ENCODE results near the gene NDUFB10.
"Not testable (repeated sequence)": the region's sequence is repeated elsewhere in the genome, so short reads cannot be mapped to it uniquely, and the experiment has no call there.

NDUFB10 gene

DNA sequence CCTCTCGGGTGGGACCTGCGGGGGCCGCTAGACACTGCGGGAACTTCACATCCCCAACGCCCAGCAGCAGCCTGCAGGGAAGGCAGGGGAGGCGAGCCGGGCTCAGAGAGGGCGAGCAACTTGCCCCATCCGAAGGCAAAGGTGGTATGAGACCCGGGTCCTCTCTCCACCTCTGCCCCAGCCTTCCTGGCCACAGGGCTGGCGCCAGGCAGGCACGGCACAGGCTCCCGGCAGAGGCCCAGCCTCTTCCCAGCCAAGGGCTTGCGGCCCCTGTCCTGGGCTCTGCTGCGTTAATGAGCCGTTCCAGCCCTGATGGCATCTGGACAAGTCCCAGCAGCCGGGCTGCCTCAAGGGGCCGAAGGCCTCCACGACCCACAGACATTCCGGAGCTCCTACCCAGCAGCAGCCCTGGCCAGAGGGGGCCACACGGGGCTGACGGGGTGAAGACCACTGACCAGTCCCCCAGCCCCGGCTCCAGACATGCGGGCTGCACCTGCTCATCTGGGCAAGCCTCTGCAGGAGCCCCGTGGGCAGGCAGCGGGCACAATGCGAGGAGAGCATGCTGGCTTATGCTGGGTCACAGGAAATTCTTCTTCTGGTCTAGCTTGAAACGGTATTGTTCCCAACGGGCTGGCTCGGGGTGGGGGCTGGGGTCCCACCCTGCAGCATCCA is 39.9 kb upstream of the NDUFB10 start:
- no peak for DNase-seq (ENCODE audit: low read depth in 2 of 2)
- no peak overlapping the region for H3K4me3 ChIP-seq (replicated peaks in 1 of 2; ENCODE audit: low read depth in 2 of 2, low read length in 2 of 2)
- TF ChIP-seq, protein P1, sequence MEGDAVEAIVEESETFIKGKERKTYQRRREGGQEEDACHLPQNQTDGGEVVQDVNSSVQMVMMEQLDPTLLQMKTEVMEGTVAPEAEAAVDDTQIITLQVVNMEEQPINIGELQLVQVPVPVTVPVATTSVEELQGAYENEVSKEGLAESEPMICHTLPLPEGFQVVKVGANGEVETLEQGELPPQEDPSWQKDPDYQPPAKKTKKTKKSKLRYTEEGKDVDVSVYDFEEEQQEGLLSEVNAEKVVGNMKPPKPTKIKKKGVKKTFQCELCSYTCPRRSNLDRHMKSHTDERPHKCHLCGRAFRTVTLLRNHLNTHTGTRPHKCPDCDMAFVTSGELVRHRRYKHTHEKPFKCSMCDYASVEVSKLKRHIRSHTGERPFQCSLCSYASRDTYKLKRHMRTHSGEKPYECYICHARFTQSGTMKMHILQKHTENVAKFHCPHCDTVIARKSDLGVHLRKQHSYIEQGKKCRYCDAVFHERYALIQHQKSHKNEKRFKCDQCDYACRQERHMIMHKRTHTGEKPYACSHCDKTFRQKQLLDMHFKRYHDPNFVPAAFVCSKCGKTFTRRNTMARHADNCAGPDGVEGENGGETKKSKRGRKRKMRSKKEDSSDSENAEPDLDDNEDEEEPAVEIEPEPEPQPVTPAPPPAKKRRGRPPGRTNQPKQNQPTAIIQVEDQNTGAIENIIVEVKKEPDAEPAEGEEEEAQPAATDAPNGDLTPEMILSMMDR (IDR thresholded peaks at IDR 0.05; ENCODE audit: low read depth, low read length): no peak

DNA sequence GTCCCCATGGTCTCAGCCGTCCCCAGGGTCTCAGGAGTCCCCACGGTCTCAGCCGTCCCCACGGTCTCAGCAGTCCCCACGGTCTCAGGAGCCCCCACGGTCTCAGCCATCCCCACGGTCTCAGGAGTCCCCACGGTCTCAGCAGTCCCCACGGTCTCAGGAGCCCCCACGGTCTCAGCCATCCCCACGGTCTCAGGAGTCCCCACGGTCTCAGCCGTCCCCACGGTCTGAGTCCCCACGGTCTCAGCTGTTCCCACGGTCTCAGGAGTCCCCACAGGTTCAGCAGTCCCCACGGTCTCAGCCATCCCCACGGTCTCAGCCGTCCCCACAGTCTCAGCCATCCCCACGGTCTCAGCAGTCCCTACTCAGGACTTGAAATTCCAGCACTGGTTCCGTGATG is 39.2 kb upstream of the NDUFB10 start:
- not testable (repeated sequence) for H3K4me3 ChIP-seq (replicated peaks in 1 of 2; ENCODE audit: low read depth in 2 of 2, low read length in 2 of 2); DNase-seq (ENCODE audit: low read depth in 2 of 2)

DNA sequence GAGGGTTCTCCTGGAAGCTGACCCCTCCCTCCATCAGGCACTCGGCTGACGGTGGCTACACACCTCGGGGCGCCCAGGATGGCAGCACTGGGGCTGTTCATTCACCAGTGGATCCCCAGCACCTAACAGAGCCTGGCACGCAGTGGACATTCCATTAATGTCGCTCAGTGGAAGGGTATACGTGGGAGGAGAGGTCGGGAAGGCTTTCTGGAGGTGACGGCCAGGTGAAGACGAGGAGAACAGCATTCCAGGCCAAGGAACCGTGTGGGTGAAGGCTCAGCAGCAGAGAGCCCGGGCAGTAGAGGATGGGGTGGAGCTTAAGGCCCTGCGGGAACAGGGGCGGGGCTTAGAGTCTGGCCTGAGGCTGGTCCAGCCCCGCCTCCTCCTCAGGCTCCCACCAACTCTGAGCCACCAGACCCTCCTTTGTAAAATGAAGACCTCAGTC is 38.6 kb upstream of the NDUFB10 start:
- TF ChIP-seq, protein P1 (IDR thresholded peaks at IDR 0.05; ENCODE audit: low read depth, low read length): no peak
- H3K4me3 ChIP-seq (replicated peaks in 1 of 2; ENCODE audit: low read depth in 2 of 2, low read length in 2 of 2): no peak overlapping the region
- peak in 1 of 2 donors; percentile 14 for DNase-seq (ENCODE audit: low read depth in 2 of 2)

DNA sequence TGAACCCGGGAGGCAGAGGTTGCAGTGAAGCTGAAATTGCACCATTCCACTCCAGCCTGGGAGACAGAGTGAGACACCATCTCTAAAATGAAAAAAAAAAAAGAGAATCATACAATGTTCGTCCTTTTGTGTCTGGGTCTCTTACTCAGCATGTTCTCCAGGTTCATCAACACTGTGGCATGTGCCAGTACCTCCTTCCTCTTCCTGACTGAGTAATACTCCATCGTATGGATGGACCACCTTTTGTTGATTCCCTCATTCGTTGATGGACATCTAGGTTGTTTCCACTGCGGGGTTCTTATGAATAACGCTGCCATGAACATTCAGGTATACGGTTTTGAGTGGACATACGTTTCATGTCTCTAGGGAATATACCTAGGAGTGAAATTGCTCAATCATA is 37.0 kb upstream of the NDUFB10 start:
- no peak for DNase-seq (ENCODE audit: low read depth in 2 of 2)
- TF ChIP-seq, protein P1 (IDR thresholded peaks at IDR 0.05; ENCODE audit: low read depth, low read length): no peak
- no peak overlapping the region for H3K4me3 ChIP-seq (replicated peaks in 1 of 2; ENCODE audit: low read depth in 2 of 2, low read length in 2 of 2)

DNA sequence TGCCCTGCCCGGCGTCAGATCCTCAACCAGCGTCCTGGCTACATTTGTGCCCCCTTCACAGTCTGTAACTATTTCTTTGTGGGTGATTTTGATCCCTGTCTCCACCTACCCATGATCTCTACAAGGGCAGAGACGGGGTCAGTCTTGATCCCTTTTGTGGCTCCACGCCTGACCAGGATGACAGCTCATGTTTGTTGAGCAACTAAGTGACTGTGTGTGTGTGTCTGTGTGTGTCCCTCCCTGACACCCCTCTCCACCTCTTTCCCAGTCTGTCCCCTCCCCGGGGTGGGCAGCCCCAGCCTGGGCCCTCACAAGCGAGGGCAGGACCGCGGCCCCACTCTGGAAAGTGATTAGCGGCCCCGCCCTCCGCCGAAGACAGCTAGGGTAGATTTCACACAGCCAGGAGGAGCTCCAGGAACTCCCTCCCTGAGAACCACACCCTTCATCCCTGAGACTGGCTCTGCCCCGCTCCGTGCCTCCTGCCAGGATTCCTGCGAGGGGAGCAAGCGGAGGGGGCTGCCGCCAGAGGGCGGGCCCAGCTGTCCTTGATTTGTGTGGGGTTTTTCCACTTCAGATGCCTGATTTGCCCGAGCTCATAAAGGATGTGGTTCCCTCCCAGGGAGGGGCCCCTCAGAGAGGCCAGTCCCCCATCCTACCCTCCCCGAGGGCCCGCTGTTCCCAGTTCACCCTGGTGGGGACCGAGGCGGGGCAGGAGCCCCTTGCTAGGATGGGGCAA is 35.9 kb upstream of the NDUFB10 start:
- no peak overlapping the region for H3K4me3 ChIP-seq (replicated peaks in 1 of 2; ENCODE audit: low read depth in 2 of 2, low read length in 2 of 2)
- TF ChIP-seq, protein P1 (IDR thresholded peaks at IDR 0.05; ENCODE audit: low read depth, low read length): peak; percentile 17
- DNase-seq (ENCODE audit: low read depth in 2 of 2): peak; percentile 14 to 49

DNA sequence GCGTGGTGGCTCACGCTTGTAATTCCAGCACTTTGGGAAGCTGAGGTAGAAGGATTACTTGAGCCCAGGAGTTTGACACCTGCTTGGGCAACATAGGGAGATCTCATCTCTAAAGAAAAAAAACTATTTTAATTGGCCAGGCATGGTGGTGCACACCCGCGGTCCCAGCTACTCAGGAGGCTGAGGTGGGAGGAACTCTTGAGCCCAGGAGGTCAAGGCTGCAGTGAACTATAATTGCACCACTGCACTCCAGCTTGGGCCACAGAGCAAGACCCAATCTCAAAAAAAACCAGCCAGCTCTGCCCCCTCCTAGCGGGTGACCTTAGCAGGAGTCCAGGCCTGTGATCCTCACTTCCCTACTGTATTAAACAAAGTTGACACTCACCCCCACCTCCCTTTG is 35.2 kb upstream of the NDUFB10 start:
- H3K4me3 ChIP-seq (replicated peaks in 1 of 2; ENCODE audit: low read depth in 2 of 2, low read length in 2 of 2): no peak overlapping the region
- TF ChIP-seq, protein P1 (IDR thresholded peaks at IDR 0.05; ENCODE audit: low read depth, low read length): no peak
- no peak for DNase-seq (ENCODE audit: low read depth in 2 of 2)

DNA sequence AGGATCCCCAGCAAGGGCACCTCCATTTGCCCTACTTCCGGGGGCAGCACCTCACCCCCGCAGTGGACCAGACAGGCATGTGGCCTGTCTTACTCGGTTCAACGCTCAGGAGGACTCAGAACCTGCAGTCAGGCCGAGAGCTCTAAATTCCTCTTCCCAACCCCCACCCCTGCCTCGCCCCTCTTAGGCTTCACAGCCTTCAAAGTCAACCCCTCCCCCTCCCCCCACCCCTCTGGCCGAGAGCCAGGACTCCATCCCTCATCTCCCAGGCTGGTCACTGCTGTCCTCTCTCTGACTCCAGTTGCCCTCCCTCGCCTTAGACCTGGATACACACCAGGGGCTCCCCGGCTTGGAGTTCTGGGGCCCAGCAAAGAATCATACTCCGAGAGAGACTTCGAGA is 33.1 kb upstream of the NDUFB10 start:
- TF ChIP-seq, protein P1 (IDR thresholded peaks at IDR 0.05; ENCODE audit: low read depth, low read length): no peak
- no peak for DNase-seq (ENCODE audit: low read depth in 2 of 2)
- H3K4me3 ChIP-seq (replicated peaks in 1 of 2; ENCODE audit: low read depth in 2 of 2, low read length in 2 of 2): no peak overlapping the region
